Type B pancreatic cell (in vitro differentiated cells): ENCODE measurements around the gene TRANK1. TPM values are rescaled to one million over a fixed set of nuclear protein-coding genes. Genes with fewer than 3 reads are reported as not detected.

Experiments used
- DNase-seq: peaks from one replicate; pipeline ENCODE4 v3.0.0; 2021; ENCODE audit warnings: mixed read lengths; ENCODE audit not compliant: unreplicated experiment; ENCODE audit errors: extremely low spot score
- H3K27ac Mint-ChIP-seq: 2 replicates; pipeline ENCODE4 v1.8.0; 2021; ENCODE audit warnings: mild to moderate bottlenecking, mixed read lengths
- H3K27me3 Mint-ChIP-seq: 2 replicates; pipeline ENCODE4 v1.8.0; 2021; ENCODE audit warnings: mixed read lengths
- H3K36me3 Mint-ChIP-seq: 2 replicates; pipeline ENCODE4 v1.8.0; 2021; ENCODE audit warnings: mixed read lengths
- H3K4me1 Mint-ChIP-seq: one replicate; pipeline ENCODE4 v1.8.0; 2021; ENCODE audit warnings: mixed read lengths; ENCODE audit not compliant: unreplicated experiment
- H3K4me3 Mint-ChIP-seq: 2 replicates; pipeline ENCODE4 v1.8.0; 2021; ENCODE audit warnings: mild to moderate bottlenecking, mixed read lengths
- H3K9me3 Mint-ChIP-seq: 2 replicates; pipeline ENCODE4 v1.8.0; 2021; ENCODE audit warnings: mixed read lengths
- CTCF ChIP-seq: fragments of 200-600 bp; sonication (generic); conservative IDR thresholded peaks from 2 replicates; pipeline ENCODE4 v1.5.0; 2021; ENCODE audit warnings: antibody characterized with exemption, mild to moderate bottlenecking
- total RNA-seq: library from RNA; stranded (reverse); gene quantifications from 2 replicates; pipeline ENCODE4 v1.2.1, GENCODE V29; 2021; ENCODE audit warnings: low replicate concordance

Gene TRANK1
- total RNA-seq, 1 donor from 2014 or later = 18.0 TPM

GRCh38 chr3:36991147-36991546 lies 46.3 kb upstream of the TRANK1 start:
- peaks cover 30% of the 10 kb centered on the region for H3K36me3 Mint-ChIP-seq

GRCh38 chr3:36989568-36989967 lies 44.7 kb upstream of the TRANK1 start:
- Mint-ChIP-seq H3K27ac (no peak overlapping the region), H3K36me3 (peaks cover 38% of the 10 kb centered on the region), H3K9me3 (no peaks in the 10 kb centered on the region), H3K4me1 (peaks cover 18% of the 10 kb centered on the region), H3K4me3 (no peak overlapping the region), H3K27me3 (no peaks in the 10 kb centered on the region)
- DNase-seq = no peak
- no peak for TF ChIP-seq CTCF

More at GRCh38 chr3:36991147-36991546, 46.3 kb upstream of the TRANK1 start:
- Mint-ChIP-seq H3K4me1 (peaks cover 18% of the 10 kb centered on the region), H3K9me3 (no peaks in the 10 kb centered on the region), H3K27ac (no peak overlapping the region), H3K4me3 (no peak overlapping the region), H3K27me3 (no peaks in the 10 kb centered on the region)
- no peak for DNase-seq
- no peak for TF ChIP-seq CTCF

- no peaks in the 10 kb centered on the region for H3K9me3 Mint-ChIP-seq
- H3K36me3 Mint-ChIP-seq = peaks cover 37% of the 10 kb centered on the region
- TF ChIP-seq CTCF = no peak
- peak overlapping the region; percentile 23 for H3K27ac Mint-ChIP-seq
- H3K27me3 Mint-ChIP-seq = no peaks in the 10 kb centered on the region
- DNase-seq = no peak
- no peak overlapping the region for H3K4me3 Mint-ChIP-seq
- peaks cover 18% of the 10 kb centered on the region for H3K4me1 Mint-ChIP-seq
Observed at GRCh38 chr3:36989005-36989404, 44.2 kb upstream of the TRANK1 start.

GRCh38 chr3:36988356-36988755 lies 43.5 kb upstream of the TRANK1 start:
- no peak for DNase-seq
- TF ChIP-seq CTCF = no peak
- Mint-ChIP-seq H3K36me3 (peaks cover 38% of the 10 kb centered on the region), H3K27me3 (no peaks in the 10 kb centered on the region), H3K27ac (peak overlapping the region; percentile 1), H3K4me1 (peaks cover 18% of the 10 kb centered on the region), H3K9me3 (no peaks in the 10 kb centered on the region), H3K4me3 (peak overlapping the region; percentile 27)

- DNase-seq = no peak
- no peaks in the 10 kb centered on the region for H3K4me1 Mint-ChIP-seq
- H3K4me3 Mint-ChIP-seq = no peak overlapping the region
- peaks cover 8% of the 10 kb centered on the region for H3K9me3 Mint-ChIP-seq
- no peaks in the 10 kb centered on the region for H3K27me3 Mint-ChIP-seq
- H3K36me3 Mint-ChIP-seq = peaks cover 28% of the 10 kb centered on the region
- no peak for TF ChIP-seq CTCF
- no peak overlapping the region for H3K27ac Mint-ChIP-seq
Observed at GRCh38 chr3:36981006-36981405, 36.2 kb upstream of the TRANK1 start.

- TF ChIP-seq CTCF = no peak
- Mint-ChIP-seq H3K27ac (no peak overlapping the region), H3K27me3 (no peaks in the 10 kb centered on the region), H3K4me1 (peaks cover 6% of the 10 kb centered on the region), H3K36me3 (no peaks in the 10 kb centered on the region), H3K9me3 (no peaks in the 10 kb centered on the region), H3K4me3 (no peak overlapping the region)
- no peak for DNase-seq
Observed at GRCh38 chr3:36973139-36973538, 28.3 kb upstream of the TRANK1 start.
